Activated CD4-positive, alpha-beta T cell treated with anti-CD3 and anti-CD28 coated beads, Interleukin-2, amount 10 ng/mL, durations not matched to agents 24 days and 14 days (primary cell): ENCODE data around the gene SLC35F4. TPM values are rescaled to one million over a fixed set of nuclear protein-coding genes. Genes with fewer than 3 reads are reported as not detected.
"Not testable (repeated sequence)": the region's sequence is repeated elsewhere in the genome, so short reads cannot be mapped to it uniquely, and the experiment has no call there.

Experiments used
- DNase-seq: peaks from one replicate; pipeline ENCODE4 v3.0.0; 2022
- H3K27ac Mint-ChIP-seq: one replicate; pipeline ENCODE4 v1.8.0; 2022; ENCODE audit warnings: mild to moderate bottlenecking, mixed read lengths
- H3K27me3 Mint-ChIP-seq: one replicate; pipeline ENCODE4 v1.8.0; 2022; ENCODE audit warnings: mixed read lengths
- H3K36me3 Mint-ChIP-seq: one replicate; pipeline ENCODE4 v1.8.0; 2022; ENCODE audit warnings: low read depth, mild to moderate bottlenecking, mixed read lengths
- H3K4me1 Mint-ChIP-seq: one replicate; pipeline ENCODE4 v1.8.0; 2021; ENCODE audit warnings: mixed read lengths
- H3K4me3 Mint-ChIP-seq: one replicate; pipeline ENCODE4 v1.8.0; 2022; ENCODE audit warnings: mild to moderate bottlenecking, moderate library complexity, mixed read lengths
- H3K9me3 Mint-ChIP-seq: one replicate; pipeline ENCODE4 v1.8.0; 2021; ENCODE audit warnings: mixed read lengths
- intact Hi-C: fragments of 100-400 bp; cut with micrococcal nuclease; formaldehyde crosslinking; loops from one replicate; pipeline ENCODE4 v1.15.1; 2023
- total RNA-seq: library from RNA; stranded (reverse); gene quantifications from 2 replicates; pipeline ENCODE4 v1.2.3, GENCODE V29; 2022

Gene SLC35F4
- total RNA-seq, 1 donor from 2014 or later = not detected

DNA sequence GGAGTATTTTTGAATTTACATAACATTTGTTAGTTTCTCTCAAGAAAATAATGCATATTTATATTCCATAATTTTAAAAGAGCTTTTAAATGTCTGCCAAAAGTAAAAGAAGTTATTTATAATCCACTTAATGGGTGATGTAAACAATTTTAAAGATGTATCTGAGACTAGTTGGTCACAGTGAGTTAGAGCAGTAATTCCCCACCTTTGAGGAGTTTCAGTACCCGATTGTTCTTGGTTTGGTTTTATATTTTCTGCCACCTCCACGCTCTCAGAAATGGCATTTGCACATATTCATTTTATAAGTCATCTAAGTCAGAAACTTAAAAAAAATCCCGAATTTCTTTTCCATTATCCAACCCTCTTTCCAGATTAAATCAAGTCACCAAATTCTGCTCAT, 153.2 kb downstream of the SLC35F4 start:
- H3K4me1 Mint-ChIP-seq = no peaks in the 10 kb centered on the region
- intact Hi-C loops = no loop called here
- no peaks in the 10 kb centered on the region for H3K27me3 Mint-ChIP-seq
- no peak overlapping the region for H3K4me3 Mint-ChIP-seq
- H3K9me3 Mint-ChIP-seq = peaks cover 5% of the 10 kb centered on the region
- no peaks in the 10 kb centered on the region for H3K36me3 Mint-ChIP-seq
- no peak for DNase-seq
- H3K27ac Mint-ChIP-seq = no peak overlapping the region

GRCh38 chr14:57712102-57712501, 153.8 kb downstream of the SLC35F4 start:
- peaks cover 5% of the 10 kb centered on the region for H3K9me3 Mint-ChIP-seq
- intact Hi-C loops = no loop called here
- H3K27me3 Mint-ChIP-seq = no peaks in the 10 kb centered on the region
- no peak for DNase-seq
- no peak overlapping the region for H3K4me3 Mint-ChIP-seq
- H3K36me3 Mint-ChIP-seq = no peaks in the 10 kb centered on the region
- H3K27ac Mint-ChIP-seq = no peak overlapping the region
- no peaks in the 10 kb centered on the region for H3K4me1 Mint-ChIP-seq

GRCh38 chr14:57709909-57710308, 156.0 kb downstream of the SLC35F4 start:
- no peak for DNase-seq
- intact Hi-C loops = no loop called here
- no peak overlapping the region for H3K4me3 Mint-ChIP-seq
- H3K9me3 Mint-ChIP-seq = peaks cover 5% of the 10 kb centered on the region
- H3K4me1 Mint-ChIP-seq = no peaks in the 10 kb centered on the region
- H3K27me3 Mint-ChIP-seq = no peaks in the 10 kb centered on the region
- H3K27ac Mint-ChIP-seq = no peak overlapping the region
- no peaks in the 10 kb centered on the region for H3K36me3 Mint-ChIP-seq

DNA sequence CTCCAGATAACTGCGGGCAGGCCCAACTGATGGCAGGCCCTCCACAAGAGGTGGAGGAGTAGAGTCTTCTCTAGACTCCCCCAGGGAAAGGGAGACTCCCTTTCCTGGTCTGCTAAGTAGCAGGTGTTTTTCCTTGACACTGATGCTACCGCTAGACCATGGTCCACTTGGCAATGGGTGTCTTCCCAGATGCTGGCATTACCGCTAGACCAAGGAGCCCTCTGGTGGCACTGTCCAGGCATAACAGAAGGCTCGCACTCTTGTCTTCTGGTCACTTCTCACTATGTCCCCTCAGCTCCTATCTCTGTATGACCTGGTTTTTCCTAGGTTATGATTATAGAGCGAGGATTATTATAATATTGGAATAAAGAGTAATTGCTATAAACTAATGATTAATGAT, 156.8 kb downstream of the SLC35F4 start:
- H3K36me3 Mint-ChIP-seq, intact Hi-C loops, H3K27ac Mint-ChIP-seq, H3K27me3 Mint-ChIP-seq, H3K4me3 Mint-ChIP-seq, H3K4me1 Mint-ChIP-seq, DNase-seq, H3K9me3 Mint-ChIP-seq: not testable (repeated sequence)

DNA sequence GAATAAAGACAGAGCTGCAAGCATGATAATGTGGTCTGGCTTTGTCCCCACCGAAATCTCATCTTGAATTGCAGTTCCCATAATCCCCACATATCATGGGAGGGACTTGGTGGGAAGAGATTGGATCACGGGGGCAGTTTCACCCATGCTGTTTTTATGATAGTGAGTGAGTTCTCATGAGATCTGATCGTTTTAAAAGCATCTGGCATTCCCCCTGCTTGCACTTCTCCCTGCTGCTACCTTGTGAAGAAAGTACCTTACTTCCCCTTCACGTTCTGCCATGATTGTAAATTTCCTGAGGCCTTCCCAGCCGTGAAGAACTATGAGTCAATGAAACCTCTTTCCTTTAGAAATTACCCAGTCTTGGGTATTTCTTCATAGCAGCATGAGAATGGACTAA, 158.7 kb downstream of the SLC35F4 start:
- Mint-ChIP-seq H3K27me3 (no peaks in the 10 kb centered on the region), H3K4me1 (no peaks in the 10 kb centered on the region), H3K27ac (no peak overlapping the region), H3K4me3 (no peak overlapping the region), H3K36me3 (no peaks in the 10 kb centered on the region), H3K9me3 (peaks cover 5% of the 10 kb centered on the region)
- DNase-seq = no peak
- intact Hi-C loops = no loop called here

DNA sequence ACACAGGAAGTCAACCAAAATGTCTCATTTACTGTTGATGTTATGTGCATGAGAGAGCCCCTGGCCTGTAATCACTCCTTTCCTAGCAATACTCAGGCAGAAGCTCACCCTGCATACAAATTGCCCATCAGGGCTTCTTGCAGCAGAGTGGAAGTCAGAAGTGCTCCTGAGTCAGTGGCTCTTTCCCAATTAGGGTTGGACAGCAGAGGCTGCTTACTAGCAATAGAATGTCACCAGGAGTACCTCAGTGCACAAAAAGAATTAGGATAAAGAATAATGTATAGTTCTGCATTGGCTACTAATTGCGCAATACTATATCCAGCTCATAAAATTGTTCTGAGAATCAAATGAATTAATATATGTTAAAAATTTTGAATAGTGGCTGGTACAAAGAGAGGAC, 161.1 kb downstream of the SLC35F4 start:
- intact Hi-C loops = no loop called here
- Mint-ChIP-seq H3K27ac (no peak overlapping the region), H3K9me3 (peaks cover 5% of the 10 kb centered on the region), H3K4me1 (no peaks in the 10 kb centered on the region), H3K36me3 (no peaks in the 10 kb centered on the region), H3K27me3 (no peaks in the 10 kb centered on the region), H3K4me3 (no peak overlapping the region)
- no peak for DNase-seq

GRCh38 chr14:57699947-57700346, 165.9 kb downstream of the SLC35F4 start:
- no peaks in the 10 kb centered on the region for H3K4me1 Mint-ChIP-seq
- H3K36me3 Mint-ChIP-seq = no peaks in the 10 kb centered on the region
- H3K27ac Mint-ChIP-seq = no peak overlapping the region
- DNase-seq = no peak
- intact Hi-C loops = no loop called here
- H3K9me3 Mint-ChIP-seq = no peaks in the 10 kb centered on the region
- H3K27me3 Mint-ChIP-seq = no peaks in the 10 kb centered on the region
- no peak overlapping the region for H3K4me3 Mint-ChIP-seq

- DNase-seq = no peak
- H3K27me3 Mint-ChIP-seq = no peaks in the 10 kb centered on the region
- no peaks in the 10 kb centered on the region for H3K4me1 Mint-ChIP-seq
- no peak overlapping the region for H3K27ac Mint-ChIP-seq
- no peaks in the 10 kb centered on the region for H3K36me3 Mint-ChIP-seq
- intact Hi-C loops = loop anchor here (5.0 kb wide), 1 partner anchor 380 kb away; no protein-coding TSS in a partner anchor
- H3K4me3 Mint-ChIP-seq = no peak overlapping the region
- no peaks in the 10 kb centered on the region for H3K9me3 Mint-ChIP-seq
These were observed 173.2 kb downstream of the SLC35F4 start for GRCh38 chr14:57692671-57693070.

DNA sequence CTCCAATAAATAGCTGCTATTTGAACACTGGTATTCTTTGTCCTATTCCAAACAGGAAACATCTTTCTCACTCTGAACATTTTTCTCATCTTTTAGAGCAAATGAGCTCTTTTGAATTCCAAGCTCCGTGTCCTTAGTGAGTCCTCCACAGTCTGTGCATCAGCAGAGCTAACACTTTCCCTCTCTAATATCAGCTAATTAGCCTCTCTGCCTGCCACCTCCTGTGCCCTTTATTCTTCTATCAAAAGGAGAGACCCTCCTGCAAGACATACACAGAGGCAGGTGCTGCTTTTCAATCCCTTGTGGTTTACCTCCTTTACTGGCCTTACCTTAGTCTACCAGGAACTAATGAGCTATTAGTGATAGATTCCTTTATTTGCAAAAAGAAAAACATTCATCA, 178.5 kb downstream of the SLC35F4 start:
- intact Hi-C loops = no loop called here
- H3K4me3 Mint-ChIP-seq = no peak overlapping the region
- H3K36me3 Mint-ChIP-seq = no peaks in the 10 kb centered on the region
- no peaks in the 10 kb centered on the region for H3K4me1 Mint-ChIP-seq
- no peaks in the 10 kb centered on the region for H3K27me3 Mint-ChIP-seq
- no peak for DNase-seq
- H3K9me3 Mint-ChIP-seq = peaks cover 3% of the 10 kb centered on the region
- no peak overlapping the region for H3K27ac Mint-ChIP-seq

DNA sequence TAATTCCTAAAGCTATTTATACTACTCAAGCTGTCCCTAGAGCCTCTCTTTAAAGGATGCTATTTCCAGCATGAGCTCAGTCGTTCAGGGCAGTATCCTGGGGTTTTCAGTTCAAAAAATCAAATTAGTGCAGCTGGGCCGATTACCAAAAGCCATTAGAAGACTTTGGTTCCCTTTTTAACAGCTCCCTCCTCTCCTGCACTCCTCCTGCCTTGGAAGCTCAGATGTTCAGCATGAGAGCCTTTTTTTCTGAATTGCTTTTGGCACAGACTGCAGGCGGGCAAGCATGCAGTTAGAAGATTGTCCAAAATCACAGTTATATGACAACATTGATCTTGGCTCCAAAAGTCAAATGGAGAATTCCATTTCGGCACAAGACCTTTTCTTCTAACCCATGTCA, 179.6 kb downstream of the SLC35F4 start:
- no peaks in the 10 kb centered on the region for H3K36me3 Mint-ChIP-seq
- no peak for DNase-seq
- intact Hi-C loops = no loop called here
- no peaks in the 10 kb centered on the region for H3K4me1 Mint-ChIP-seq
- no peak overlapping the region for H3K4me3 Mint-ChIP-seq
- H3K9me3 Mint-ChIP-seq = peaks cover 3% of the 10 kb centered on the region
- no peaks in the 10 kb centered on the region for H3K27me3 Mint-ChIP-seq
- H3K27ac Mint-ChIP-seq = no peak overlapping the region

- no peak for DNase-seq
- Mint-ChIP-seq H3K9me3 (peaks cover 5% of the 10 kb centered on the region), H3K4me3 (no peak overlapping the region), H3K36me3 (no peaks in the 10 kb centered on the region), H3K27ac (no peak overlapping the region), H3K27me3 (no peaks in the 10 kb centered on the region), H3K4me1 (no peaks in the 10 kb centered on the region)
- intact Hi-C loops = no loop called here
These were observed 194.9 kb downstream of the SLC35F4 start for GRCh38 chr14:57671021-57671420.

DNA sequence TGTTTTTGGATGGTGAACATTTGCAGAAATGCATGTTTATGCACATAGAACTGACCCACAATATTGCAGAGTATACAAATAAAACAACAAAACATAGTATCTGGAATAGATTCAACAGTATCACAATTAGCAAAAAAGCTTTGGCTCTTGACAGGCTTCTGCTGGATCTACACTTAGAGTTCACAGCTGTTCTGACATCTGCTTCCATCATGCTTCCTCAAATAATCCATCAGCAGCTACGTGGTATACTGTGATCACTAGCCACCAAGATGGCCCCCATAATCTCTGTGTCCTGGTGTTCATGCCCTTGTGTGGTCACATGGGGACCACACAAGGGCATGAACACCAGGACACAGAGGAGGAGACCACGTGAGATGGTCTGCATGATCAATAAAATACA, 205.7 kb downstream of the SLC35F4 start:
- intact Hi-C loops = no loop called here
- H3K36me3 Mint-ChIP-seq = no peaks in the 10 kb centered on the region
- H3K4me3 Mint-ChIP-seq = no peak overlapping the region
- no peaks in the 10 kb centered on the region for H3K4me1 Mint-ChIP-seq
- DNase-seq = no peak
- H3K27ac Mint-ChIP-seq = no peak overlapping the region
- no peaks in the 10 kb centered on the region for H3K27me3 Mint-ChIP-seq
- H3K9me3 Mint-ChIP-seq = peaks cover 6% of the 10 kb centered on the region

- Mint-ChIP-seq H3K27me3 (no peaks in the 10 kb centered on the region), H3K9me3 (peaks cover 6% of the 10 kb centered on the region), H3K4me3 (no peak overlapping the region), H3K36me3 (no peaks in the 10 kb centered on the region), H3K4me1 (no peaks in the 10 kb centered on the region), H3K27ac (no peak overlapping the region)
- intact Hi-C loops = no loop called here
- DNase-seq = no peak
These were observed 206.8 kb downstream of the SLC35F4 start for GRCh38 chr14:57659052-57659451.

GRCh38 chr14:57657487-57657886, 208.4 kb downstream of the SLC35F4 start:
- no peaks in the 10 kb centered on the region for H3K36me3 Mint-ChIP-seq

GRCh38 chr14:57656853-57657252, 209.0 kb downstream of the SLC35F4 start:
- no peak for DNase-seq
- Mint-ChIP-seq H3K36me3 (no peaks in the 10 kb centered on the region), H3K4me3 (no peak overlapping the region), H3K27me3 (no peaks in the 10 kb centered on the region), H3K27ac (no peak overlapping the region), H3K9me3 (no peaks in the 10 kb centered on the region), H3K4me1 (no peaks in the 10 kb centered on the region)
- intact Hi-C loops = no loop called here

More at GRCh38 chr14:57657487-57657886, 208.4 kb downstream of the SLC35F4 start:
- intact Hi-C loops = no loop called here
- DNase-seq = no peak
- Mint-ChIP-seq H3K27me3 (no peaks in the 10 kb centered on the region), H3K4me1 (no peaks in the 10 kb centered on the region), H3K9me3 (peaks cover 4% of the 10 kb centered on the region), H3K27ac (no peak overlapping the region), H3K4me3 (no peak overlapping the region)
